ENCODE results near the gene RSPH3.
"Not testable (repeated sequence)": the region's sequence is repeated elsewhere in the genome, so short reads cannot be mapped to it uniquely, and the experiment has no call there.

RSPH3 gene

GRCh38 chr6:159023893-159024292 is 23.9 kb upstream of the RSPH3 start:
- no peak for DNase-seq (ENCODE audit: low read depth)

- no peak for DNase-seq (ENCODE audit: low read depth)
Measured at GRCh38 chr6:159020011-159020410, 20.0 kb upstream of the RSPH3 start.

GRCh38 chr6:159017757-159018559 is 18.0 kb upstream of the RSPH3 start:
- no peak for DNase-seq (ENCODE audit: low read depth)

GRCh38 chr6:159014406-159014805 is 14.4 kb upstream of the RSPH3 start:
- no peak for DNase-seq (ENCODE audit: low read depth)

GRCh38 chr6:159013229-159013628 is 13.2 kb upstream of the RSPH3 start:
- no peak for DNase-seq (ENCODE audit: low read depth)

- no peak for DNase-seq (ENCODE audit: low read depth)
Measured at GRCh38 chr6:159012201-159012600, 12.2 kb upstream of the RSPH3 start.

- DNase-seq (ENCODE audit: low read depth) = not testable (repeated sequence)
Measured at GRCh38 chr6:159010037-159010612, 10.1 kb upstream of the RSPH3 start.

- DNase-seq (ENCODE audit: low read depth) = no peak
Measured at GRCh38 chr6:159008656-159009288, 8.8 kb upstream of the RSPH3 start.

- no peak for DNase-seq (ENCODE audit: low read depth)
Measured at GRCh38 chr6:159007510-159007909, 7.5 kb upstream of the RSPH3 start.

GRCh38 chr6:159005436-159005835 is 5.4 kb upstream of the RSPH3 start:
- no peak for DNase-seq (ENCODE audit: low read depth)

GRCh38 chr6:159004592-159004991 is 4.6 kb upstream of the RSPH3 start:
- no peak for DNase-seq (ENCODE audit: low read depth)

- DNase-seq (ENCODE audit: low read depth) = no peak
Measured at GRCh38 chr6:159002432-159003155, 2.6 kb upstream of the RSPH3 start.

- no peak for DNase-seq (ENCODE audit: low read depth)
Measured at GRCh38 chr6:158999154-158999665, 792 bp downstream of the RSPH3 start.

GRCh38 chr6:158996856-158997255 is 3.1 kb downstream of the RSPH3 start:
- no peak for DNase-seq (ENCODE audit: low read depth)

GRCh38 chr6:158993639-158994038 is 6.4 kb downstream of the RSPH3 start:
- DNase-seq (ENCODE audit: low read depth) = no peak

- DNase-seq (ENCODE audit: low read depth) = no peak
Measured at GRCh38 chr6:158991017-158991723, 8.8 kb downstream of the RSPH3 start.

- DNase-seq (ENCODE audit: low read depth) = not testable (repeated sequence)
Measured at GRCh38 chr6:158989711-158990110, 10.3 kb downstream of the RSPH3 start.

- no peak for DNase-seq (ENCODE audit: low read depth)
Measured at GRCh38 chr6:158988477-158988876, 11.5 kb downstream of the RSPH3 start.

- no peak for DNase-seq (ENCODE audit: low read depth)
Measured at GRCh38 chr6:158987657-158988056, 12.3 kb downstream of the RSPH3 start.

- DNase-seq (ENCODE audit: low read depth) = no peak
Measured at GRCh38 chr6:158978757-158979156, 21.2 kb downstream of the RSPH3 start.

GRCh38 chr6:158977382-158977781 is 22.6 kb downstream of the RSPH3 start:
- DNase-seq (ENCODE audit: low read depth) = no peak
